HG03442 (cell line): ENCODE results near the gene SLC35D1.
A peak's percentile ranks its signal among the peaks of the same experiment; 100 is the strongest.
"Not testable (repeated sequence)": the region's sequence is repeated elsewhere in the genome, so short reads cannot be mapped to it uniquely, and the experiment has no call there.

Source experiments
- ATAC-seq: cut with Tn5 transposase; IDR thresholded peaks from one replicate; pipeline ENCODE4 v1.9.1; 2021; ENCODE audit warnings: mild to moderate bottlenecking, moderate library complexity; ENCODE audit not compliant: unreplicated experiment

SLC35D1 gene

DNA sequence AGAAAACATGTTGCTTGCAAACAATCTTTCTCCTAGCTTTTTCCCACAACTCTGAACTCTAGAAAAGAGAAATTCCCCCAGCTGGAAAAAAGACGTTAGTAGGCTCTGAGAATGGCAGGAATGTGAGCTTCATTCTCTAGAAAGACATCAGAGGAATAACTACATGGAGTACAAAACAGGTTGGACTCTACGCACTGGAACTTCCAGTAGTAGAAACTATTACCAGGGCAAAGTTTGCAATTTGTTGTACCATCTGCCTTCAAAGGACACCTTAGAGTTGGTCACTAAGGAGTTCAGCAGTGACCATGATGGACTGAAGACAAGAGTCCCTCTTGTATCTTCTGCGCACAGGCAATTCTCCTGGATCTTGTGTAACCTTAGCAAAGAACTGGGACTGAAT lies 60.9 kb downstream of the SLC35D1 start:
- no peak for ATAC-seq

DNA sequence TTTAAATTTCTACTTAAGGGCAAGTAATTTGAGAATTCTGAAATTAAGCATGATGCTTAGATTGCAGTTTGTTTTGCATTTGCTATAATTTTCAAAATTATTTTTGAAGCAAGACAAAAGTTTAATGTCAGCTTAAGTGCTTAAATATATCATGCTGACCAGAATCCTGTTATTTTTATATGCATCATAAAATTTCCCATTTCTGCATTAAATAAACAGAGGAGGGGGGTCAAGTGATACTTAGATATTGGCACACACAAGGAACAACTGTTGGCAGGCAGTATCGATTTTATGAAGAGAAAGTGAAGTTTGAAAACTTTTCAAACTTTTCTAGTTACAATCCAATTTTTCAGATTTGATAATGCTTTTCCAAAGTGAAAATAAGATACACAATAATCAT lies 68.1 kb downstream of the SLC35D1 start:
- no peak for ATAC-seq

DNA sequence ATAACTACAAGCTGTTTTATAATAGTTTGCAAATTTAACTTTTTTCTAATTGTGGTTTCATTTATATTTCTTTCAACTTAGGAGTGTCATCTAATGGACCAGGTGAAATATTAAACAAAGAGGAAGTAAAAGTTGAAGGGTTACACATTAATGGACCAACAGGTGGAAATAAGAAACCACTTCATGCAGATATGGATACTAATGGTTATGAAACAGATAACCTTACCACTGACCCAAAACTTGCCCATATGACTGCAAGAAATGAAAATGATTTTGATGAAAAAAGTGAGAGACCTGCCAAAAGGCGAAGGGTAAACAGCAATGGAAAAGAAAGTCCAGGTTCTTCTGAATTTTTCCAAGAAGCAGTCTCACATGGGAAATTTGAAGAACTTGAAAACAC lies 69.5 kb downstream of the SLC35D1 start:
- peak; percentile 92 for ATAC-seq

DNA sequence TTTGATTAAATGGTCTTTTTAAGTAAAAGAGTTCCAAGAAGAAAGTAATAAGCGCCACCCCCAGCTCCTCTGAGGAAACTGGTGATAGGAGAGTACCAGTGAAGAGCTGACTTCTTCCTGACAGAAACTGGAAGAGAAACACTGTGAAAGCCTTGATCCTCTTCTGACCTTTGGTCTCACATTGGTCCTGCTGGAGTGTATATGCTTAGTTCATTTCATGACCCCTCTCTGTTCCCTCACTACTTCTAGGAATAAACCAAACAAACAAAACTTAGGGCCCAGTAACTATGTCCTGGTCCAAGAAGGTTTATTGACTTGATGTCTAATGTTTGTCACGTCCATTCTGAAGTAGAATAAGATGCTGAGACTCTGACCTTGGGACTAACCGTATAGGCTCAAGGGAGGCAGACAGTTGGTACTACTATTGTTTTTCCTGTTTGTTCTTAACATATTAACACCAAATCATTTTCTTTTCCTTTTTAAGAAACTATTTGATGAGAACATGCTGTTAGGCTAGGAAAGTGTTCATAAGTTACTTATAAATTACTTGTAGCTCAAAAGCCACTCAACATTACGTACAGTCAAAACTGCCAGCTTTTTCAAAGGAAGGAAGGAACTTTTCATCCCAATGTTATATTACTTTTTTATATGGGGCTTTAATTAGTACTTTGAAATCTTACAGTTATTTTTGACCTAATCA lies 71.2 kb downstream of the SLC35D1 start:
- peak; percentile 32 for ATAC-seq

DNA sequence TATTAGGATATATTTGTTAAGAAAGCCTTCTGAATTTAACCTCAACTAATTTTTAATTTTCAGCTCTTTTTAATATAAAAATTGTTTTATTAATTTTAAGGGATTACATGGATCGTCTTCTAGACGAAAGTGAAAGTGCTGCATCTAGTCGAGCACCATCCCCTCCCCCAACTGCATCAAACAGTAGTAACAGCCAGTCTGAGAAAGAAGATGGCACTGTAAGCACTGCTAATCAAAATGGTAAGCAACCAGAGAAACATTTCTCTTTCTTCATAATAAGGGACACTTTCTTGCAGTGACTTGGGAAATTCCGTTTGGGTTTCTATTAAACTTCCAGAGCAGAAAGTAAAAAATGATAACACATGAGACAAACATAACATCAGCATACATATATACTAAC lies 72.3 kb downstream of the SLC35D1 start:
- no peak for ATAC-seq

DNA sequence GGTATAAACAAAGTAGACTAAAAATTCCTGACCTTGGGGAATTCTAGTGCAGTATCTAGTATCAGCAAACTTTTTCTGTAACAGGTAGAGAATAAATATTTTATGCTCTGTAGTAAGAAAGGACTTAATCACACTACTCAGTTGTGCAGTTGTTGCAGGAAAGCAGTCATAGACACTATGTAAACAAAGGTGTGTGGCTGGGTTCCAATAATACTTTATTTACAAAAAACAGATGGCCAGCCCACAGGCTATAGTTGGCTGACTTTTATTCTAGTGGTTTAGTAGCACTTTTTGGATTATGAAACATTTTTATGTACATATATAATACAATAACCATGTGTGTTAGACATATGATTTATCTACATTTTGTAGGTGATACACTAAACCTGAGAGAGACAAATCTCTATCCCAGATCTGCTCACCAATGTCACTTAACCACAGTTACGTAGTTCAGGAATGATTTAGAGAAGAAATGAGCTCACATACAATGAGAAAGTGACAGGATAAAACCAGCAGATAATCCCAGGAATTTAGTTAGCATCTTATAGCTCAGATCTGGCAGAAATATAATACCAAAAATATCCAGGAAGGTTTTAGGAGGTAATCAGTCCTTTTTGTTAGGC lies 73.1 kb downstream of the SLC35D1 start:
- no peak for ATAC-seq

DNA sequence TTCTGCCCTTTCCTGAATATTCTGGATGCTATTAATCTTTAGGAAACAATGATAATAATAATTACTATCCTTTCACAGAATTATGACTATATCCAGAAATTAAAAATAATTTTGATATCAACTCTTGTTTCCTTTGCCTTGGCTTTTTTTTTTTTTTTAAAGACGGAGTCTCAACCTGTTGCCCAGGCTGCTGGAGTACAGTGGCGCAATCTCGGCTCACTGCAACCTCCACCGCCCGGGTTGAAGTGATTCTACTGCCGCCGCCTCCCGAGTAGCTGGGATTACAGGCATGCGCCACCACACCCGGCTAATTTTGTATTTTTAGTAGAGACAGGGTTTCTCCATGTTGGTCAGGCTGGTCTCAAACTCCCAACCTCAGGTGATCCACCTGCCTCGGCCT lies 74.3 kb downstream of the SLC35D1 start:
- ATAC-seq = not testable (repeated sequence)

DNA sequence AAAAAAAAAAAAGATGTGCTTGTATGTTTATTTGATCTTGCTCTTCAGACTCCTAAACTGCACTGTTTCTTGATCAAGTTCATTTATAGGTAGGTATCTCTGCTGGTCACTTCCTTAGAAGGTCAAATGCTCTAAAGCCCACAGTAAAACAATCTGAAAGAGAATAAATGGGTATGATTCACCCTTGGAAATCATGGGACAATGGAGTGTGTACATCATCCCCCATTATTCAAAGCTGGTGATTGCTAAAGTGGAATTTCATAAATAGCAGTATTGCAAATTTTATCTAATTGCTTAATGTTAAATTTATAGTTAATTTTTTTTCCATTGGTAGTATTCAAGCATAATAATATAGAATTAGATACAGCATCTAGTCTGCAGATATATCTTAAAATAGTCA lies 75.7 kb downstream of the SLC35D1 start:
- ATAC-seq = no peak

DNA sequence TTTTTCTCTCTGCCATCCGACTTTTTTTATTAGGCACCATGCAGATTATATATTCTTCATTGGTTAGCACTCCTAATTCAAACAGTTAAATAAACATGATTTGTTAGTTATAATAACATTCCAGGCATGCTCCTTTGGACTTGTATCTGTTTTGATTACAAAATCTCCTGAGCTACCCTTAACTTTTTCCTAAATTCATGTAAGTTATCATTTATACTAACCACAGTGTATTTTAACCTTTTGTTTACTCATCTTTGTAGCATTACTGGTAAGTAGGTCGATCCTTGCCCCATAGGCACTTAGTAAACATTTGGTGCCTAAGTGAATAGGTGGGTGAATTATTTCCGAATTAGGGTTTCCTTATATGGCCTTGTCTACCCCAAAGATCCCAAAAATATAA lies 85.4 kb downstream of the SLC35D1 start:
- no peak for ATAC-seq

DNA sequence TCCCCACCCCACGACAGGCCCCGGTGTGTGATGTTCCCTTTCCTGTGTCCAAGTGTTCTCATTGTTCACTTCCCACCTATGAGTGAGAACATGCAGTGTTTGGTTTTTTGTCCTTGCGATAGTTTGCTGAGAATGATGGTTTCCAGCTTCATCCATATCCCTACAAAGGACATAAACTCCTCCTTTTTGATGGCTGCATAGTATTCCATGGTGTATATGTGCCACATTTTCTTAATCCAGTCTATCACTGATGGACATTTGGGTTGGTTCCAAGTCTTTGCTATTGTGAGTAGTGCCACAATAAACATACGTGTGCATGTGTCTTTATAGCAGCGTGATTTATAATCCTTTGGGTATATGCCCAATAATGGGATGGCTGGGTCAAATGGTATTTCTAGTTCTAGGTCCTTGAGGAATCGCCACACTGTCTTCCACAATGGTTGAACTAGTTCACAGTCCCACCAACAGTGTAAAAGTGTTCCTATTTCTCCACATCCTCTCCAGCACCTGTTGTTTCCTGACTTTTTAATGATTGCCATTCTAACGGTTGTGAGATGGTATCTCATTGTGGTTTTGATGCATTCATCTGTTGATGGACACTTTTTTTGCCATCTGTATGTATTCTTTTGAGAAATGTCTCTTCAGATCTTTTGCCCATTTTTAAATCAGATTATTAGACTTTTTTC lies 87.6 kb downstream of the SLC35D1 start:
- not testable (repeated sequence) for ATAC-seq

DNA sequence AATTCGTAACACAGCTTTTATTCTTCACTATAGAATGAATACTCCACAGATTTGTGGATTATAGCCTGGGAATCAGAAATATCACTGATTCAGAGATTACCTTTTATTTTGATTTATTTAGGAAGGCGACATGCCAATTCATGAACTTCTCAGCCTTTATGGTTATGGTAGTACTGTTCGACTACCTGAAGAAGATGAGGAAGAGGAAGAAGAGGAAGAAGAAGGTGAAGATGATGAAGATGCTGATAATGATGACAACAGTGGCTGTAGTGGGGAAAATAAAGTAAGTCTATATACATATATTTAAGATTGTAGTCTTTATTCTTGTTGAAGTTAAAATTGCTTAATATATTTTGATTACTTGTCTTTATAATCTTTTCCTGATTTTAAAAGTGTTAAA lies 96.0 kb downstream of the SLC35D1 start:
- ATAC-seq = no peak

DNA sequence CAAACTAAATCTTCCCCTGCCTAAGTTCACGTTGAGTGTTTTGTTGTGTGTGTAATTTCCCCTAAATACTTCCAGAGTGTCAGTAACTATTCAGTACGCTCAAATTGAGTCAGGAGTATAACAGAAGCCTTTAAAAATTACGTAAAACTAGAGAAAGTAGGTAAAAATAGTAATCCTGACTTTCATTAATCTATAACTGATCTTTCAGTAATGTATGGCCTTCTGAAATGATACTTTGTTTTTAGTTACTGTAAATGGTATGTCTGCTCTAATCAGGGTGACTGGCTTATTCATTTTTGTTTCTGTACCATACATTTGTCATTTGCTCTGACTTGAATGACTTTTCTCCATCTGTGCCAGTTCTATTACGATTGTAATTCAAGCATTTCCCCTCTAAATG lies 99.7 kb downstream of the SLC35D1 start:
- ATAC-seq = no peak

DNA sequence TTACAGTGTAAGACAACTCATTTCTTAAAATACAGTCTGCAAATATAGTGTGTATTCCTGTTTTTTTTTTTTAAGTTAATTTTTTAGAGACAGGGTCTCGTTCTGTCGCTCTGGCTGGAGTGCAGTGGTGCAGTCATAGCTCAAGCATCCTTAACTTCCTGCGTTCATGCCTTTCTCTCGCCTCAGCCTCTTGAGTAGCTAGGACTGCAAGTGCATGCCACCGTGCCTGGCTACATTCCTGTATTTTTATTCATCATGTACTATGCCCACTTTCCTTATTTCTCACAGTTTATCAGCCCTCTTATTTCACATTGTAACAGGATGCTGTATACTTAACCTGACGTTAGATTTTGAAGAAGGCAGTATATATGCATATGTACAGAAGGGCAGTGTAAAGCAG lies 102.4 kb downstream of the SLC35D1 start:
- no peak for ATAC-seq
